Measurements from ENCODE around the gene ARSI. TPM values are rescaled to one million over a fixed set of nuclear protein-coding genes. Genes with fewer than 3 reads are reported as not detected.
A peak's percentile ranks its signal among the peaks of the same experiment; 100 is the strongest.

ARSI gene
- total and polyA plus RNA-seq, 2 of the 4 experiments (the other 2 are of a cell fraction) = 14.8 to 15.2 TPM

- Histone ChIP-seq H2BK20ac (ENCODE audit: low read depth, low read length) (peak overlapping the region; percentile 54), H3K27me3 (ENCODE audit: control insufficient read depth, insufficient read depth, low read length) (no peaks in the 10 kb centered on the region), H4K8ac (ENCODE audit: low read depth in 2 of 2, low read length in 2 of 2) (peak overlapping the region; percentile 56 to 76; a peak in 3 of 4 replicates), H2AK5ac (ENCODE audit: low read depth, low read length) (peak overlapping the region; percentile 91), H4K20me1 (ENCODE audit: insufficient read depth, low read length) (peaks cover 3% of the 10 kb centered on the region; the same call in 1 of the 2 replicates), H2BK120ac (ENCODE audit: low read depth, low read length) (peak overlapping the region; percentile 83), H2AK9ac (replicated peaks; ENCODE audit: low read depth, low read length, poor library complexity) (no peak overlapping the region), H3K4ac (ENCODE audit: low read depth, low read length) (peak overlapping the region; percentile 91), H3K79me1 (ENCODE audit: low read depth in 1 of 2, low read length in 2 of 2) (peaks cover 0 to 22% of the 10 kb centered on the region in 2 experiments; a peak in 3 of 4 replicates), H3K4me3 (ENCODE audit: insufficient read depth, low read depth, low read length) (no peak overlapping the region), H3K9ac (ENCODE audit: low read depth, low read length) (peak overlapping the region; percentile 26; the same call in 1 of the 2 replicates), H3K4me1 (ENCODE audit: control insufficient read depth, insufficient read depth, low read length) (peaks cover 44% of the 10 kb centered on the region), H3K14ac (replicated peaks; ENCODE audit: low read depth, low read length) (peak overlapping the region; percentile 93), H3K36me3 (ENCODE audit: control insufficient read depth, insufficient read depth, low read length) (no peaks in the 10 kb centered on the region), H3K27ac (ENCODE audit: insufficient read depth, low read length) (peak overlapping the region; percentile 95; the same call in 1 of the 2 replicates), H3K18ac (ENCODE audit: low read depth, low read length) (peak overlapping the region; percentile 84), H4K91ac (ENCODE audit: insufficient read depth, low read depth, low read length) (peak overlapping the region; percentile 83), H3K9me1 (ENCODE audit: insufficient read depth, low read length) (peaks cover 27% of the 10 kb centered on the region), H4K5ac (ENCODE audit: low read depth, low read length) (peak overlapping the region; percentile 77), H3K4me2 (ENCODE audit: low read depth, low read length) (peak overlapping the region; percentile 32; the same call in 1 of the 2 replicates), H3K56ac (ENCODE audit: extremely low read depth, insufficient read depth, low read length) (no peak overlapping the region), H3K23ac (ENCODE audit: low read depth, low read length) (peak overlapping the region; percentile 72), H2BK5ac (ENCODE audit: low read depth, low read length, poor library complexity, severe bottlenecking) (peak overlapping the region; percentile 49), H2AFZ (replicated peaks; ENCODE audit: low read length, poor library complexity) (peak overlapping the region; percentile 93), H3K9me3 (ENCODE audit: control insufficient read depth, insufficient read depth, low read length) (no peaks in the 10 kb centered on the region), H2BK15ac (ENCODE audit: low read depth, low read length) (peak overlapping the region; percentile 87)
- dilution Hi-C loops (cut with HindIII; ENCODE audit: low sequenced_read_pairs, unreplicated experiment) = no loop called here
- no peak for ATAC-seq (ENCODE audit: low read depth)
- peak; percentile 72 for DNase-seq
- in situ Hi-C loops (cut with MboI; ENCODE audit: low sequenced_read_pairs) = no loop called here
- BruUV-seq (replicated peaks) = no TSS peak
- CTCF ChIA-PET = no interaction called here
- intact Hi-C loops (cut with micrococcal nuclease) = loop anchor here (2.0 kb wide), 1 partner anchor 47 kb away; no protein-coding TSS in a partner anchor
- POLR2A ChIA-PET (ENCODE audit: unreplicated experiment) = no interaction called here
- WGBS, 2 experiments (ENCODE audit: extremely low coverage in 2 of 2, insufficient read length in 1 of 2) = no CpG with 5 or more reads among the region's 7 CpGs
- TF ChIP-seq BHLHE40 (IDR thresholded peaks at IDR 0.05; ENCODE audit: low read depth, low read length) (no peak), MAFK (IDR thresholded peaks at IDR 0.05; ENCODE audit: low read depth, low read length) (no peak), POLR2A (IDR thresholded peaks at IDR 0.05; ENCODE audit: low read depth, low read length) (no peak), RAD21 (IDR thresholded peaks at IDR 0.05; ENCODE audit: low read length) (no peak), CEBPB (IDR thresholded peaks at IDR 0.05; ENCODE audit: low read depth, low read length) (0 out of 2 replicates have a peak, but pooled peaks have one; percentile 40), FOS (IDR thresholded peaks at IDR 0.05; ENCODE audit: low read depth, low read length) (no peak), ELK1 (IDR thresholded peaks at IDR 0.05; ENCODE audit: borderline replicate concordance, low read depth, low read length) (no peak), MAZ (IDR thresholded peaks at IDR 0.05; ENCODE audit: borderline replicate concordance, low read depth, low read length) (peak; percentile 5; the same call in 1 of the 2 replicates), MXI1 (IDR thresholded peaks at IDR 0.05; ENCODE audit: borderline replicate concordance, low read depth, low read length) (no peak), RFX5 (IDR thresholded peaks at IDR 0.05; ENCODE audit: low read depth, low read length) (no peak), SMC3 (IDR thresholded peaks at IDR 0.05; ENCODE audit: low read depth, low read length) (no peak), NFE2L2 (IDR thresholded peaks at IDR 0.05; ENCODE audit: low read depth, low read length) (no peak), USF2 (IDR thresholded peaks at IDR 0.05; ENCODE audit: low read depth, low read length) (no peak)
Observed at GRCh38 chr5:150303660-150304386, 1.1 kb upstream of the ARSI start.
